ENCODE measurements around the gene DPP7.

The DPP7 gene

GRCh38 chr9:137115394-137116026 lies 977 bp upstream of the DPP7 start:
- no peak for FAIRE-seq
- TF ChIP-seq CTCF (IDR thresholded peaks at IDR 0.05; ENCODE audit: insufficient read depth, missing control alignments): no peak
- DNase-seq (ENCODE audit: insufficient read length, low spot score): no peak

- DNase-seq (ENCODE audit: insufficient read length, low spot score) (no peak), FAIRE-seq (no peak)
- TF ChIP-seq CTCF (IDR thresholded peaks at IDR 0.05; ENCODE audit: insufficient read depth, missing control alignments): no peak
Observed at GRCh38 chr9:137114220-137114612, 317 bp downstream of the DPP7 start.

GRCh38 chr9:137113385-137114159 lies 961 bp downstream of the DPP7 start:
- DNase-seq (ENCODE audit: insufficient read length, low spot score) (no peak), FAIRE-seq (no peak)
- no peak for TF ChIP-seq CTCF (IDR thresholded peaks at IDR 0.05; ENCODE audit: insufficient read depth, missing control alignments)

- DNase-seq (ENCODE audit: insufficient read length, low spot score) (no peak), FAIRE-seq (no peak)
- no peak for TF ChIP-seq CTCF (IDR thresholded peaks at IDR 0.05; ENCODE audit: insufficient read depth, missing control alignments)
Observed at GRCh38 chr9:137112564-137113384, 1.8 kb downstream of the DPP7 start.

- TF ChIP-seq CTCF (IDR thresholded peaks at IDR 0.05; ENCODE audit: insufficient read depth, missing control alignments): no peak
- DNase-seq (ENCODE audit: insufficient read length, low spot score): no peak
- FAIRE-seq: no peak
Observed at GRCh38 chr9:137111788-137112563, 2.6 kb downstream of the DPP7 start.

- TF ChIP-seq CTCF (IDR thresholded peaks at IDR 0.05; ENCODE audit: insufficient read depth, missing control alignments): no peak
- no peak for DNase-seq (ENCODE audit: insufficient read length, low spot score)
- no peak for FAIRE-seq
Observed at GRCh38 chr9:137110911-137111787, 3.4 kb downstream of the DPP7 start.
